Fibroblast of lung (primary cell): ENCODE data around the gene M6PR. TPM values are rescaled to one million over a fixed set of nuclear protein-coding genes. Genes with fewer than 3 reads are reported as not detected.

Experiments
- DNase-seq, 2 donors: peaks; one replicate each; pipeline versions ENCODE4 v3.0.0 to v3.0.0-alpha.2; 2010; ENCODE audit warnings: low read depth in 2 of 2
- H2AFZ ChIP-seq: 2 replicates; pipeline ENCODE4 v1.5.1; 2012; ENCODE audit warnings: low read length, control low read depth, inconsistent platforms
- H3K27ac ChIP-seq: 2 replicates; pipeline ENCODE4 v1.5.1; 2011; ENCODE audit warnings: low read length, control low read depth; ENCODE audit not compliant: insufficient read depth
- H3K27me3 ChIP-seq: 2 replicates; pipeline ENCODE4 v1.5.1; 2011; ENCODE audit warnings: mild to moderate bottlenecking, low read length; ENCODE audit not compliant: control insufficient read depth, insufficient read depth
- H3K36me3 ChIP-seq: 2 replicates; pipeline ENCODE4 v1.5.1; 2011; ENCODE audit warnings: low read length; ENCODE audit not compliant: control insufficient read depth, insufficient read depth
- H3K4me1 ChIP-seq: 2 replicates; pipeline ENCODE4 v1.5.1; 2011; ENCODE audit warnings: low read length; ENCODE audit not compliant: control insufficient read depth, insufficient read depth; ENCODE audit errors: extremely low read depth
- H3K4me2 ChIP-seq: 2 replicates; pipeline ENCODE4 v1.5.1; 2011; ENCODE audit warnings: low read length, control low read depth; ENCODE audit not compliant: insufficient read depth; ENCODE audit errors: extremely low read depth
- H3K4me3 ChIP-seq, 4 experiments: fragments of 200-600 bp in 1 of 4; sonication (generic) in 1 of 4; replicated peaks in 1 of 4; 2 replicates each; pipeline ENCODE4 v1.5.1; 2011 to 2016; ENCODE audit warnings: low read length in 4 of 4, low read depth in 3 of 4, mild to moderate bottlenecking in 3 of 4, control low read depth in 2 of 4, inconsistent platforms in 1 of 4, mixed read lengths in 1 of 4; ENCODE audit not compliant: insufficient read depth in 1 of 4; ENCODE audit errors: control extremely low read depth in 1 of 4
- H3K79me2 ChIP-seq: 2 replicates; pipeline ENCODE4 v1.5.1; 2012; ENCODE audit warnings: mild to moderate bottlenecking, low read length, inconsistent platforms; ENCODE audit not compliant: control insufficient read depth, insufficient read depth
- H3K9ac ChIP-seq: 2 replicates; pipeline ENCODE4 v1.5.1; 2011; ENCODE audit warnings: mild to moderate bottlenecking, low read length, control low read depth; ENCODE audit not compliant: insufficient read depth
- H3K9me3 ChIP-seq: 2 replicates; pipeline ENCODE4 v1.5.1; 2012; ENCODE audit warnings: low read depth, low read length; ENCODE audit not compliant: control insufficient read depth, insufficient read depth
- H4K20me1 ChIP-seq: 2 replicates; pipeline ENCODE4 v1.5.1; 2011; ENCODE audit warnings: low read length; ENCODE audit not compliant: control insufficient read depth, insufficient read depth; ENCODE audit errors: extremely low read depth
- EZH2 ChIP-seq: IDR thresholded peaks from 2 replicates; pipeline ENCODE4 v1.5.1; 2012; ENCODE audit warnings: low read length, control low read depth, mild to moderate bottlenecking; ENCODE audit errors: missing control alignments
- polyA plus RNA-seq, 2 donors: library from polyadenylated mRNA; depleted of rRNA in 1 of 2; stranded (reverse) in 1 of 2; unstranded in 1 of 2; fragments of >200 nt; gene quantifications; 2 replicates each; pipeline ENCODE4 v1.2.1, GENCODE V29; 2011 to 2012; ENCODE audit warnings: missing spikeins in 1 of 2
- total RNA-seq: library from RNA; depleted of rRNA; stranded (reverse); fragments of >200 nt; gene quantifications from 2 replicates; pipeline ENCODE4 v1.2.1, GENCODE V29; 2014
- TF ChIP-seq, protein P1 (sequence below), 2 donors: IDR thresholded peaks in 1 of 2; conservative IDR thresholded peaks in 1 of 2; 1 replicate in 1 of 2; 2 replicates in 1 of 2; pipeline ENCODE4 v1.5.1; 2011 to 2012; ENCODE audit warnings: low read length in 2 of 2, control low read depth in 1 of 2, inconsistent platforms in 1 of 2, low read depth in 1 of 2, mild to moderate bottlenecking in 1 of 2

The M6PR gene
- total and polyA plus RNA-seq, 2 donors (not counting 1 experiment from before 2014, with no cell fraction given) = 102 to 292 TPM

DNA sequence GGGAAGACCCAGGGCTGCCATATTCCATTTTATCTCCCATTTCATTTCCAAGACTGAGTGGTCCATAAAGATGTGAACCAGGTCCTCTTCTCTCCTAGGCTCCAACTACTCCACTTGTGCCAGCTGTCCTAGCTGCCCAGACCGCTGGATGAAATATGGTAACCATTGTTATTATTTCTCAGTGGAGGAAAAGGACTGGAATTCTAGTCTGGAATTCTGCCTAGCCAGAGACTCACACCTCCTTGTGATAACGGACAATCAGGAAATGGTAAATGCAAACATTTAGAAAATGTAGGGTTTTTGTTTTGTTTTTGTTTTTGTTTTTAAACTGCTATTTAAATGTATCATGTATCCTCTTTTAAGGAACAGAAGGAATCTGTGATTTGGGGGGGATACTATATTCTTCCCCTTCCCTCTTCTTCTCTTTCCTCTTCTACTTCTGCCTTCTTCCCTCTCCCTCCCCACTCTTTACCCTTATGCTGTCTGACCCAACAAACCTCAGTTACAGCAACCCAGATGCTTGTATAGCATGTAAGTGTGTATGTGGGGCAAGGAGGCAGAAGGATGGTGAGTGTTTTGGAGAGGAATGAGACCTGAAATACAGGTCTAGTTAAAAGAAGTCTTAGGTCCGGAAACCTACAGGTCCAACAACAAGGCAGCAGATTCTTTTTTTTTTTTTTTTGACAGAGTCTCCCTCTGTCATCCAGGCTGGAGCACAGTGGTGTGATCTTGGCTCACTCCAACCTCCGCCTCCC lies 45.8 kb upstream of the M6PR start:
- no peak overlapping the region for H3K4me3 ChIP-seq
- H4K20me1 ChIP-seq = no peaks in the 10 kb centered on the region
- no peak for DNase-seq
- H3K4me2 ChIP-seq = no peak overlapping the region
- no peak for TF ChIP-seq EZH2
- TF ChIP-seq, protein P1, sequence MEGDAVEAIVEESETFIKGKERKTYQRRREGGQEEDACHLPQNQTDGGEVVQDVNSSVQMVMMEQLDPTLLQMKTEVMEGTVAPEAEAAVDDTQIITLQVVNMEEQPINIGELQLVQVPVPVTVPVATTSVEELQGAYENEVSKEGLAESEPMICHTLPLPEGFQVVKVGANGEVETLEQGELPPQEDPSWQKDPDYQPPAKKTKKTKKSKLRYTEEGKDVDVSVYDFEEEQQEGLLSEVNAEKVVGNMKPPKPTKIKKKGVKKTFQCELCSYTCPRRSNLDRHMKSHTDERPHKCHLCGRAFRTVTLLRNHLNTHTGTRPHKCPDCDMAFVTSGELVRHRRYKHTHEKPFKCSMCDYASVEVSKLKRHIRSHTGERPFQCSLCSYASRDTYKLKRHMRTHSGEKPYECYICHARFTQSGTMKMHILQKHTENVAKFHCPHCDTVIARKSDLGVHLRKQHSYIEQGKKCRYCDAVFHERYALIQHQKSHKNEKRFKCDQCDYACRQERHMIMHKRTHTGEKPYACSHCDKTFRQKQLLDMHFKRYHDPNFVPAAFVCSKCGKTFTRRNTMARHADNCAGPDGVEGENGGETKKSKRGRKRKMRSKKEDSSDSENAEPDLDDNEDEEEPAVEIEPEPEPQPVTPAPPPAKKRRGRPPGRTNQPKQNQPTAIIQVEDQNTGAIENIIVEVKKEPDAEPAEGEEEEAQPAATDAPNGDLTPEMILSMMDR (conservative IDR thresholded peaks at IDR 0.05 in 1 of 2, IDR thresholded peaks at IDR 0.05 in 1 of 2; ENCODE audit: low read depth in 1 of 2, low read length in 2 of 2) = no peak
- H3K79me2 ChIP-seq = no peaks in the 10 kb centered on the region
- no peak overlapping the region for H2AFZ ChIP-seq
- H3K4me1 ChIP-seq = no peaks in the 10 kb centered on the region
- H3K27ac ChIP-seq = no peak overlapping the region
- H3K9ac ChIP-seq = no peak overlapping the region
- H3K27me3 ChIP-seq = no peaks in the 10 kb centered on the region
- no peaks in the 10 kb centered on the region for H3K36me3 ChIP-seq
- no peaks in the 10 kb centered on the region for H3K9me3 ChIP-seq

DNA sequence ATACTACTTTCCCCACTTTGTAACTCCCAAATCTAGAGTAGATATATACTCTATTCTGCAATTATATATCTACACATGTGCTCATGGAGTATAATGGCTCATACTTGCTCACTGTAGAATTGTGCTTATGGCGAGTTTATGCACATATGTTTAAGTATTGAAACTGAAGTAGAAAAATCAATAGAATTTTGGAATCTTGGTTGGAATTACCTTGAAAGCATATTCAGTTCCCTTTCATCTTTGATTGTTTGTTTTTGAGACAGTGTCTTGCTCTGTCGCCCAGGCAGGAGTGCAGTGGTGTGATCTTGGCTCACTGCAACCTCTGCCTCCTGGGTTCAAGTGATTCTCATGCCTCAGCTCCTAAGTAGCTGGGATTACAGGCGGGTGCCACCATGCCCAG lies 44.4 kb upstream of the M6PR start:
- Histone ChIP-seq H3K79me2 (no peaks in the 10 kb centered on the region), H3K4me2 (no peak overlapping the region), H3K27me3 (no peaks in the 10 kb centered on the region), H2AFZ (no peak overlapping the region), H4K20me1 (no peaks in the 10 kb centered on the region), H3K27ac (no peak overlapping the region), H3K4me3 (no peak overlapping the region), H3K9me3 (no peaks in the 10 kb centered on the region), H3K9ac (no peak overlapping the region), H3K4me1 (no peaks in the 10 kb centered on the region), H3K36me3 (no peaks in the 10 kb centered on the region)
- DNase-seq = no peak
- TF ChIP-seq EZH2 = no peak
- TF ChIP-seq, protein P1 (conservative IDR thresholded peaks at IDR 0.05 in 1 of 2, IDR thresholded peaks at IDR 0.05 in 1 of 2; ENCODE audit: low read depth in 1 of 2, low read length in 2 of 2) = no peak

DNA sequence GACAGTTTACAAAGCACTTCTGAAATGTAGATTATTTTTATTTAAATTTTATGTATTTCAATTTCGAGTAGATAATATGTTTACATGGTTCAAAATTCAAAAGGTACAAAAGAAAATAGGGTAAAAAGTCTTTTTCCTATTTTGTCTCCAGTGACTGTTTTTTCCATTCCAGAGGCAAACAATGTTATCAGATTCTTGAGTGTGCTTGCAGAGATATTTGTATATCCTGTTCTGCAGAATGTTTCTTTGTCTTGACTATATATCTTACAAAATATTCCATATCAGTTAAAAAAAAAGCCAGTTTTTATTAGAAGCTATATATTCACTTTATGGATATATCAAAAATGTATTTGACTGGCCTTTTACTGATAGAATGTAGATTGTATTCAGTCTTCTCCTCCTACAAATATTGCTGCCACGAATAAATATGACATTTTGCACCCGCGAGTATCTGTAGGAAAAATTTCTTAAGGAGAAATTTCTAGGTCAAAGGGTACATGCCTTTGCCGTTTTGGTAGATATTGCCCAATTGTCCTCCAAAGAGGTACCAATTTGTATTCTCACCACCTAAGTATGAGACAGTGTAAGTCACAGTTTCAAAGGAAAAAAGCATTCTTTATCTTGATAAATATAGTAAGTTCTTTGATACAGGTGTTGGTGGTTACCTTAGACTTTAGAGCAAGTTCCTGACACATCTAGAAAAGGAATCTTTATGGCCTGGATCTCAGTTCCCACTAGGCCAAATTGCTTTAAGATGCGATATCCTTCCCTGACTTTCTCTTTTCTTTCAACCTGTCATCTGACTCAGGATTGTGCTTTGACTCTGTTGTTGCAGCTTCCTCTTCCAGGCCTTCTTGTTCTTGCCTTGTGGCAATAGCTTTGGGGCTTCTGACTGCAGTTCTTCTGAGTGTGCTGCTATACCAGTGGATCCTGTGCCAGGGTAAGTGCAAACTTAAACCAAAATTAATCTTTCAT lies 42.2 kb upstream of the M6PR start:
- Histone ChIP-seq H3K79me2 (no peaks in the 10 kb centered on the region), H3K4me3 (no peak overlapping the region), H3K36me3 (no peaks in the 10 kb centered on the region), H3K4me2 (no peak overlapping the region), H3K4me1 (no peaks in the 10 kb centered on the region), H3K9me3 (no peaks in the 10 kb centered on the region), H4K20me1 (no peaks in the 10 kb centered on the region), H3K27me3 (no peaks in the 10 kb centered on the region), H3K9ac (no peak overlapping the region), H2AFZ (no peak overlapping the region), H3K27ac (no peak overlapping the region)
- no peak for DNase-seq
- TF ChIP-seq, protein P1 (conservative IDR thresholded peaks at IDR 0.05 in 1 of 2, IDR thresholded peaks at IDR 0.05 in 1 of 2; ENCODE audit: low read depth in 1 of 2, low read length in 2 of 2) = no peak
- no peak for TF ChIP-seq EZH2
